SHP77 treated with DMSO at 0.1 percent for 48 hours (cell line): ENCODE results near the gene KLF15.
A peak's percentile ranks its signal among the peaks of the same experiment; 100 is the strongest.

Experiments
- DNase-seq: peaks from one replicate; lab custom pipeline; 2025; lab: John Stamatoyannopoulos, UW

KLF15 gene

GRCh38 chr3:126357295-126358037, at the start of gene KLF15:
Gene KLF15, minus strand, starts transcription at chr3:126357408. Its CDS starts 4,486 bp downstream, at chr3:126352922.
- peak; percentile 2 for DNase-seq

DNA sequence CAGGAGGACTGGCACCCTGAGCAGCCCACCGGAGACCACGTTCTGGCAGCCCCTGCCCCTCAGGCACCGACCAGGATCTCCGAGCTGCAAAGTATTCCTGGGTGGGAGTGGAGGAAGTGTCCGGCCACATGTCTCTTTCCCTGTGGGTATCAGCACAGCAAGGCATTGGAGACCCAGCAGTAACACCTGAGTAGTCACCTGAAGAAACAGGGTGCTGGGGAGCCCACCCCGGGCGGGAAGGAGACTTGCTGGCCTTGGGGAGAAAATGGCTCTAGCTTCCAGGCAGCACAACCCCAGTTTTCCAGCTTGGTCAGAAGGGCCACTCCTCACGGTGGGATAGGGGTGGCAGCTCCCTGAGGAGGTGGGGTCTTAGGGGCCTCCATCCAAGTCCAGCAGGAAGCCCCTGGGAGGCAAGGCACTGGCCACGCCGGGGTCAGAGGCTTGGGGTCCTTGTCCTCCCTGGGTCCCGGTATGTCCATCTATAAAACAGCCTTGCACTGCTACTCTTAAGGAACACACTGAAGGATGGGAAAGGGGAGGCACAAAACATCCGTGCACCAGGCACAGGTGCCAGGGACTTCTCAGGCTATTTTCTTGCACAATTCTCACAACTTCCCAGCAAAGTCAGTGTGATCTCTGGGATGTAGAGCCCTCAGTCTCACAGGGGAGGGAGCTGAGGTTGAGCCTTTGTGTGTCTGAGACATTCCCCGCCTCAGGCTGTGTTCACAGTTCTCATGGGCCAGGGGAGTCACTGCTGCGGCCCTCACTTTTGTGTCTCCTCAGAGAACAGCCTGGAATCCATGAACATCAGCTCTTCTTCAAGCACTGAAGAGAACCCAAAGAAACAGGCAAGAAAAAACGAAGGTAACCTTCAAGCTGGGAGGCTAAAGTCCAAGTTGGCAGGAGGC, 49.4 kb upstream of the KLF15 start:
- no peak for DNase-seq

DNA sequence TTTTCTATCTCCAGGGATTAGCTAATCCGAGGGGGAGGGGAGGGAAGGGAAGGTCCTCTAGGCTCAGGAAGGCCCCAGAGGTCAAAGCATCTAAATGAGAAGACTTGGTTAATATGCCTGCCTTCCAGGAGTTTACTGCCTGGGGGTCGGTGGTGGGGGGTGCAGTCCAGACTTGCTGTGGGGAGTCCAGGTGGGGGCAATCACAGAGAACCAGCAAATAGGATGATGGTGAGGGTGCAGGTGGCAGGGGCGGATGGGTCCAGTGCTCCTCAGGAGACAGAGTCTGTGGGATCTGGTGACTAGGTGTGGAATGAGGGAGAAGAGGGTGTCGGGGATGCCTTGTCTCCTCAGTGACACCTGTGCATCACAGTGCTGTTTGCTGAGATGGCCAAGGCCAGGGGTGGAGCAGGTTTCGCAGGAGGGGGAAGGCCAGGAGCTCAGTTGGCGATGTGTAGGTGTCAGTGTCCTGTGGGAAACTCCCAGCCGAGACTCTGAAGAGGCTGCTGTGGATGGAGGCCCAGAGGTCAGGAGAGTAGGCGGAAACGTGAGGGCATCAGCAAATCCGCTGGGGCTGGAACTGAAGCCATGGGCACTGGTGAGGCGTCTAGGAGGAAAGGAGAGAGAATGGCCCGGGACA, 45.6 kb upstream of the KLF15 start:
- no peak for DNase-seq

DNA sequence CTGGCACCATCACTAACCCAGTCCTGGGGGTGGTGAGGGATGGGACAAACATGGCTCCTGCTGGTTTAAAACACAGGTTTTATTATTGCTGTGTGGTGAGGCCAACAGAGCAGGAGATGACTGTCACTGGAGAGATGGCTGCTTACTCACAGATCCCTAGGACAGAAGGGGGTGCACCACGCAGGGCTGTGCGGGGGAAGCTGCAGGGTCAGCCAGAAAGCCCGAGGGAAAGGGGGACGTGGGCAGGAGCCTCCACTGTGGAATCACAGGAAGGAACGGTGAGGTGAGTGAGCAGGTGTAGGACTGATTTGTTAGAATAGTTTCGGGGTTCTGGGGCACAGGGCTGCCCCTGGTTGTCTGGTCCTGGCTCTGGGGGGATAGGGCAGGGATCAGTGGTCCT, 45.0 kb upstream of the KLF15 start:
- DNase-seq = no peak

GRCh38 chr3:126401611-126402160, 44.5 kb upstream of the KLF15 start:
- DNase-seq = no peak

DNA sequence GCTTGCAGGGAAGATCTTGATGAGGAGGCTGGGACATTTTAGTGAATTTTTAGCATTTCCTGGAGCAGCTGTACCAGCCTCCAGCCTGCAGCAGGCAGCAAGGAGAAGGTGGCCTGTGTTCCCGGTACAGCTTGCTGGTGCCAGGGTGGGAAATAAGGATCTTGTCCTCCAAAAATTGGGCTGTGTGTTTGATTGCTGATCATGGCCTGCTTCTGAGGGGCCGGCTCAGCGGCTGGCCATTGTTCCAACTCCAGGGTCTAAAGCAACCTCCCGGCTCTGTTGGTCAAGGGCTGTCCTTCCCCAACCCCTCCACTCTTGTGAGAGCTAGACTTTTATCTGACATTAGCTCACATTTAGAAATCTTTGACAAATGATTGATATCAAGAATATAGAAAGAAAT, 42.5 kb upstream of the KLF15 start:
- no peak for DNase-seq

GRCh38 chr3:126399351-126399735, 42.1 kb upstream of the KLF15 start:
- no peak for DNase-seq

GRCh38 chr3:126398423-126399350, 41.5 kb upstream of the KLF15 start:
- DNase-seq = no peak

DNA sequence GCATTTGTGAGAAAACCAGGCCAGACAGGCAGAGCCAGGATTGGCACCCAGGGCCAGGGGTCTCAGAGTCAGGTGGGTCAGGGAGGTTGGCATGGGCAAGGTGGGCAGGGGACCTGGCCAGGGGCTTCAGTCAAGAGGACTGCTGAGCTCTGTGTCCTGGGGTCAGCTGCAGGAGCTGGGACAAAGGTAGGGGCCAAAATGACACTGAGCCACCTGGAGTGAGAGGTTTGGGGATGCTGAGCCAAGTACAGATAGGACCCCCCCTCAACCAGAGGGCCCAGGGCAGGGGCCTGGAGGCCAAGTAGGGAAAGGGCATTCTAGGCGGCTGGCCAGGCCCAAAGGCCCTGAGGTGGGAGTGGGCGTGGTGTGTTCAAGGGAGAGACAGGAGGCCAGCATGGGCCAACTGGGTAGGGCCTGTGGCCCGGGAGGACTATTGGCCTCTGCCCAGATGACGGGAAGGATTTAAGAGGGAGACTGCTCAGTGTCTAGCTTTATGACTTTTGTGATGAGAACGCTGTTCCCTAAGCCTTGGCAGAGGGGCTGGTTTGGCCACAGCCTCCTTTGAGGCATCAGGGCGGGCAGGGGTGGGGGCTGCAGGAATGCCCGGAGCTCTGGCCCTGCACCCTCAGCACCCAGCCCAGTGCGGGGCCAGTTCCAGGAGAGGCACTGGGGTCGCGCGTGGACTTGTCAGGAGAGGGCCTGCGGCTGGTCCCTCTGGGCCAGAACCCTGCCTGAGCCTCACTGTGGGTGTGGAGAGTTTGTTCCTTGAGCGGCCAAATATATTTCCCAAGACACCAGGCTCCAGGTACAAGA, 40.6 kb upstream of the KLF15 start:
- DNase-seq = no peak

- DNase-seq = no peak
These were observed 39.3 kb upstream of the KLF15 start for GRCh38 chr3:126396536-126396935.

- DNase-seq = no peak
These were observed 38.8 kb upstream of the KLF15 start for GRCh38 chr3:126395846-126396513.

- no peak for DNase-seq
These were observed 37.7 kb upstream of the KLF15 start for GRCh38 chr3:126394977-126395321.

- DNase-seq = no peak
These were observed 37.2 kb upstream of the KLF15 start, which contains the start of gene CFAP100 for GRCh38 chr3:126394179-126394976. Gene CFAP100, plus strand, starts transcription at chr3:126394909. Its CDS starts 1,092 bp downstream, at chr3:126396001.

DNA sequence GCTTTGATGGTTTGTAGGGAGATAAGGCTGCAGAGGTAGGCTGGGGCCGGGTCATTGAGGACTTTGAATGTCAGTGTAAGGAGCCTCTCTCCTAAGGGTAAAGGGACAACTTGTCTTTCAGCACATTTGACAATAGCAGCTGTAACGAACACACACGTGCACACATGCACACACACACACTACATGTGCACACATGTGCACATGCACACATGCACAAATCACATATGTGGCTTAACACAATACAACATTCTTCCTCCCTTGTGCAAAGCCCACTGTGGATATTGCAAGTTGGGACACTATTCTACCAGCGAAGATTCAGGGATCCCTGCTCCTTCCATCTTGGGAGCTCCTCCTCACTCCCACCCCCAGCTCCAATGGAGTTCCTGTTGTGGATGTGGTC, 36.4 kb upstream of the KLF15 start:
- DNase-seq = no peak

GRCh38 chr3:126392246-126392645, 35.0 kb upstream of the KLF15 start:
- no peak for DNase-seq

DNA sequence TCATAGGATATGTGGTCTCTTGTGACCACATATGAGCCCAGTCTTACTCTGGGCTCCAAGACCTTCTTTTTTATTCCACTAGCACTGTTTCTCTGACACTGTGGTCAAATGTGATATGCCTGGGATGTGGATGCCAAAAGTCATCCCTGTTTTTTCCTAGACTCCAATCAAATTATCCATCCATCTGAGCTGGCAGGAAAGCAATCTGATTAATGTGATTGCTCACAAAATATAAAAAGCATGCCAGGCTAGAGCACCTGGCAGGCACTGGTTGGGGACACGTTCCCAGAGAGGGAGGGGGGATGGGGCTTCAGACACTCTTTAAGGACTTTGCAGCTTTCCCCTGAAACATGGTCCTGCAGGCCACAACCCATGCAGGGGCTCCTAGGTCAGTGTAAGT, 34.4 kb upstream of the KLF15 start:
- no peak for DNase-seq

- no peak for DNase-seq
These were observed 33.5 kb upstream of the KLF15 start for GRCh38 chr3:126390751-126391150.

DNA sequence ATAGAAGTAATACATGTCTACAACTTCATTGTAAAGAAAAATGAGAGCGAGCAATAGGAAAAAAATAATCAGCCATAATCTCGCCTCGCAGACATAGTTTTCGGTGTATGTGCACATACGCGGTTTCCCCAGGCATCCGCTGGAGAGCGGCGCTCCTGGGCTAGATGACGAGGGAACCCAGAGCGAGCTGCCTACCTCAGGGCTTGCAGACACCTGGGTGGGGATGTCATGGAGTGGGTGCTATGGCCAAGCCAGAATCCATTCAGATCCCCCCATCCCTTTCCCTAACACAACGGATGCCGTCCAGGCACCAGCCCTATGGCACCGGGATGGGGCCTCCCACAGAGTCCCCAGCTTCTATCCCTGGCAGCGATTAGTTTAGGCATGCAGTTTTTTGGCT, 33.0 kb upstream of the KLF15 start:
- no peak for DNase-seq

DNA sequence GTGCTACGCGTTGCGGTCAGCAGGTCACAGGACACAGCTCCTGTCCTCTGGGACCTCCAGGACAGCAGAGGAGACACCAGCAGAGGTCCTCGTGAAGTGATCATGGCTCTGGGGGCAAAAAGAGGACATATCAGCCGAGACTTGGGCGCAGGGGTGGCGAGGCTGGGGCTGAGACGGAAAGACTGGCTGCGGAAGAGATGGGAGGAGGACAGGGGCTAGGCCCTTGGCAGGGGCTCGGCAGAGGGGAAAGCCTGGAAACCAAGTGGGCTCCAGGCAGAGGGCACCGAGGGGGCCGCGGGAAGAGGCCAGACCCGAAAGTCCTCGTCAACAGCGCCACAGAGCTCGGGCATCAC, 32.6 kb upstream of the KLF15 start:
- DNase-seq = no peak
